ENCODE data around the gene A4GALT.

The A4GALT gene

DNA sequence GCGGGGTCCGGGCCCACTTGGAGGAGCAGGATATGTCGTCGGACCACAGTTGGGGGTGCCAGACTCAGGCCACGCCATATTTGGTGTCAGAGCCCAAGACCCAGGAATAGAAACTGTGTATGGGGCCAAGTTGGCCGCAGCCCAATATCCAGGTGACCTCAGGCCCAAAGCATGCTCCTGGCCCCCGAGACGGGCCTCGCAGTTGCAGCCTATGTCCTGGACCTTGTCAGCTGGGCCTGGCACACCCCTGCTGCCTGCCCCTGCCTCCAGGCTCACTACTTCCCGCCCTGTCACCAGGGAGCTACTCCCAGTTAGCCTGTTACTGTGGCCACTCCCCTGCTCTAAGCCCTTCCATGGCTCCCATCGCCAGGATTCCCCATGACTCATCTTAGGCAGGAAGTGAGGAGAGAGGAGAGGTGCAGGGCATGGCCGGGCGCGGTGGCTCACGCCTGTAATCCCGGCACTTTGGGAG is 23.1 kb downstream of the A4GALT start:
- TF ChIP-seq FOXP2 (optimal IDR thresholded peaks at IDR 0.05; ENCODE audit: borderline replicate concordance, extremely low read depth, extremely low read length, insufficient read depth) (peak; percentile 56), TAF1 (IDR thresholded peaks at IDR 0.05; ENCODE audit: borderline replicate concordance, insufficient read depth, low read length) (no peak), POLR2AphosphoS5 (IDR thresholded peaks at IDR 0.05; ENCODE audit: low read depth, low read length) (no peak)

DNA sequence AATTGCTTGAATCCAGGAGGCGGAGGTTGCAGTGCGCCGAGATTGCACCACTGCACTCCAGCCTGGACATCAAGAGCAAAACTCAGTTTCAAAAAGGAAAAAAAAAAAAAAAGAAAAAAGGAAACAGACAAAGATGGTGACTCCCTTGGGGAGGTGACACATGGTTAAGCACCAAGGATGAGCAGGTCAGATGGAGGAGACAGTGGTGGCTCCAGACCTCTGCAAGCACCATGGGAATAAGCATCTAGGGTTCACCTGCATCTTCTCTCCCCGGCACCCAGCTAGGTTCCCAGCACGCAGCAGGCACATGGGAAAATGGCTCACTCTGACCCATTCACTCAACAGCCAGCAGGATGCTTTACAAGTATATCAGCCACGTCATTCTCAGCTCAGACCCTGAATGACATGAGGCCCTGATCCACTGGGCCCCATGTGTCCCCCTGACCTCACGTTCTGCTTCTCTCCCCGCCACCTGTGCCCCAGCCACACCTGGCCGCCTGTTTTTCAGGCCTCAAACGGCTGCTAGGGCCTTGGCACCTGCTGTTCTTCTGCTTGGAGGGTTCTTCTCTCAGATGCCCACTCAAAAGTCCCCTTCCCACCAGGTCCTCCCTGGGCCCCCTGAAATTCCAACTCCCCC is 24.2 kb downstream of the A4GALT start:
- no peak for TF ChIP-seq POLR2AphosphoS5 (IDR thresholded peaks at IDR 0.05; ENCODE audit: low read depth, low read length)
- no peak for TF ChIP-seq FOXP2 (optimal IDR thresholded peaks at IDR 0.05; ENCODE audit: borderline replicate concordance, extremely low read depth, extremely low read length, insufficient read depth)
- TF ChIP-seq, protein P1, sequence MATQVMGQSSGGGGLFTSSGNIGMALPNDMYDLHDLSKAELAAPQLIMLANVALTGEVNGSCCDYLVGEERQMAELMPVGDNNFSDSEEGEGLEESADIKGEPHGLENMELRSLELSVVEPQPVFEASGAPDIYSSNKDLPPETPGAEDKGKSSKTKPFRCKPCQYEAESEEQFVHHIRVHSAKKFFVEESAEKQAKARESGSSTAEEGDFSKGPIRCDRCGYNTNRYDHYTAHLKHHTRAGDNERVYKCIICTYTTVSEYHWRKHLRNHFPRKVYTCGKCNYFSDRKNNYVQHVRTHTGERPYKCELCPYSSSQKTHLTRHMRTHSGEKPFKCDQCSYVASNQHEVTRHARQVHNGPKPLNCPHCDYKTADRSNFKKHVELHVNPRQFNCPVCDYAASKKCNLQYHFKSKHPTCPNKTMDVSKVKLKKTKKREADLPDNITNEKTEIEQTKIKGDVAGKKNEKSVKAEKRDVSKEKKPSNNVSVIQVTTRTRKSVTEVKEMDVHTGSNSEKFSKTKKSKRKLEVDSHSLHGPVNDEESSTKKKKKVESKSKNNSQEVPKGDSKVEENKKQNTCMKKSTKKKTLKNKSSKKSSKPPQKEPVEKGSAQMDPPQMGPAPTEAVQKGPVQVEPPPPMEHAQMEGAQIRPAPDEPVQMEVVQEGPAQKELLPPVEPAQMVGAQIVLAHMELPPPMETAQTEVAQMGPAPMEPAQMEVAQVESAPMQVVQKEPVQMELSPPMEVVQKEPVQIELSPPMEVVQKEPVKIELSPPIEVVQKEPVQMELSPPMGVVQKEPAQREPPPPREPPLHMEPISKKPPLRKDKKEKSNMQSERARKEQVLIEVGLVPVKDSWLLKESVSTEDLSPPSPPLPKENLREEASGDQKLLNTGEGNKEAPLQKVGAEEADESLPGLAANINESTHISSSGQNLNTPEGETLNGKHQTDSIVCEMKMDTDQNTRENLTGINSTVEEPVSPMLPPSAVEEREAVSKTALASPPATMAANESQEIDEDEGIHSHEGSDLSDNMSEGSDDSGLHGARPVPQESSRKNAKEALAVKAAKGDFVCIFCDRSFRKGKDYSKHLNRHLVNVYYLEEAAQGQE (IDR thresholded peaks at IDR 0.05; ENCODE audit: insufficient read depth in 1 of 2, low read depth in 2 of 2, low read length in 2 of 2): no peak
- no peak for TF ChIP-seq TAF1 (IDR thresholded peaks at IDR 0.05; ENCODE audit: borderline replicate concordance, insufficient read depth, low read length)
- TF ChIP-seq SIN3A (IDR thresholded peaks at IDR 0.05; ENCODE audit: borderline replicate concordance, insufficient read depth, low read length): no peak

DNA sequence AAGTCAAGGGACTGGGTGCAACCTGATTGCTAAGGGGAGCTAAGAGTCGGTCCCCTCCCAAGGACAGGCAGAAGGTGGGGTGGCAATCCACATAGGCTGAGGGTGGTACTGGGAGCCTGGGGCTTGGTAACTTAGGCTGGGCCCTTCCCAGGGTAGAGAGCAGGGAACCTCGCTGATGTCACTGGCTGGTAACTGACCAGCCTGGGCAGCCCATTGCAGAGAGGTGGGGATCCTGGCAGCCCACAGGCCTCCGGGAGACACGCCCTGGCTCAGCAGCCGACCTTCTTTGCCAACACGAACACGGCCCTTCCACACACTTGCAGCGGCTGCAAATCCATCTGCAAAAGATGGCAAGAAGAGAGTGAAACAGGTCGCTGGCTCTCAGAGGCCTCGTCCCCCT is 25.4 kb downstream of the A4GALT start:
- no peak for TF ChIP-seq POLR2AphosphoS5 (IDR thresholded peaks at IDR 0.05; ENCODE audit: low read depth, low read length)
- no peak for TF ChIP-seq TAF1 (IDR thresholded peaks at IDR 0.05; ENCODE audit: borderline replicate concordance, insufficient read depth, low read length)
- no peak for TF ChIP-seq SIN3A (IDR thresholded peaks at IDR 0.05; ENCODE audit: borderline replicate concordance, insufficient read depth, low read length)
- TF ChIP-seq FOXP2 (optimal IDR thresholded peaks at IDR 0.05; ENCODE audit: borderline replicate concordance, extremely low read depth, extremely low read length, insufficient read depth): no peak
- TF ChIP-seq, protein P1 (IDR thresholded peaks at IDR 0.05; ENCODE audit: insufficient read depth in 1 of 2, low read depth in 2 of 2, low read length in 2 of 2): no peak

DNA sequence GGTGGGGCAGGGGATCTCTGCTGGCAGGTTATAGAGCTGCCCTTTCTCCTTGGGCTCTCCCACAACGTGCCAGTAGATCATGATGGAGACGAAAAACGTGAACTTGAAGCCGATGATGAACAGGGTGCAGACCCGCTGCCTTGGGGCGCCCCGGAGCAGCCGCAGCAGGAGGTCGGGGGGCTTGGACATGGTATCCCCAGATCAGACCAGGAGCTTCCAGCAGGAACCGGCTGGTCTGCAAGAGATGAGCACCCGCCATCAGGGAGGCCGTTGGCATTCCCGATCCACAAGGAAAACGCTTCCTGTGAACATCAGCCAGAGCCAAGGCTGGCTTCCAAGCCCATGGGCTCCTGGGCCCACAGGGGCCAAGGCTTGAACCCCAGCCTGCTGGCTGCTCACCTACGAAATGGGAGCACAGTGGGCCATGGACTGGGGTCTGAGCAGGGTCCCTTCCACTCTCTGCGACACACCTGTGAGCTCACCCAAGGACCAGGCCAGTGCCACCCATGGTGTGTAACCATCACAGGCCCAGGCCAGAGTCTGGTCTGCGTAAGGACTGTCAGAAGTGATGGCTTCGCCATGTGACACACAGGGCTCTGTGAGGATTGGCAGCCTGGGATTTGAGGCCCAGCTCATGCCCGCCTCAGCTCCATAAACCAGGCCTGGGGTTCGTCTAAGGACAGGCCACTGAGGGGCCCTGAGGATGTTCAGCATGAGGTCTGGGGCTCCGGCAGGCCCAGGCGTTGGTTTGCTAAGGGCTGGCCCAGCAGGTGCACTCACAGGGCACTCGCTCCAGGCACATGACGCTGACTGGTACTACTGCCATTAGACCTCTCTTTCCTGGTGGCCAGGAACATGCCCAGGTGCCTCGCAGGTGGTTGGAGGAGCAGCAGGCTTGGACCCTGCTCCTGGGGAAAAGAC is 26.6 kb downstream of the A4GALT start:
- TF ChIP-seq FOXP2 (optimal IDR thresholded peaks at IDR 0.05; ENCODE audit: borderline replicate concordance, extremely low read depth, extremely low read length, insufficient read depth): no peak
- no peak for TF ChIP-seq SIN3A (IDR thresholded peaks at IDR 0.05; ENCODE audit: borderline replicate concordance, insufficient read depth, low read length)
- TF ChIP-seq, protein P1 (IDR thresholded peaks at IDR 0.05; ENCODE audit: insufficient read depth in 1 of 2, low read depth in 2 of 2, low read length in 2 of 2): no peak
- no peak for TF ChIP-seq TAF1 (IDR thresholded peaks at IDR 0.05; ENCODE audit: borderline replicate concordance, insufficient read depth, low read length)
- TF ChIP-seq POLR2AphosphoS5 (IDR thresholded peaks at IDR 0.05; ENCODE audit: low read depth, low read length): no peak

DNA sequence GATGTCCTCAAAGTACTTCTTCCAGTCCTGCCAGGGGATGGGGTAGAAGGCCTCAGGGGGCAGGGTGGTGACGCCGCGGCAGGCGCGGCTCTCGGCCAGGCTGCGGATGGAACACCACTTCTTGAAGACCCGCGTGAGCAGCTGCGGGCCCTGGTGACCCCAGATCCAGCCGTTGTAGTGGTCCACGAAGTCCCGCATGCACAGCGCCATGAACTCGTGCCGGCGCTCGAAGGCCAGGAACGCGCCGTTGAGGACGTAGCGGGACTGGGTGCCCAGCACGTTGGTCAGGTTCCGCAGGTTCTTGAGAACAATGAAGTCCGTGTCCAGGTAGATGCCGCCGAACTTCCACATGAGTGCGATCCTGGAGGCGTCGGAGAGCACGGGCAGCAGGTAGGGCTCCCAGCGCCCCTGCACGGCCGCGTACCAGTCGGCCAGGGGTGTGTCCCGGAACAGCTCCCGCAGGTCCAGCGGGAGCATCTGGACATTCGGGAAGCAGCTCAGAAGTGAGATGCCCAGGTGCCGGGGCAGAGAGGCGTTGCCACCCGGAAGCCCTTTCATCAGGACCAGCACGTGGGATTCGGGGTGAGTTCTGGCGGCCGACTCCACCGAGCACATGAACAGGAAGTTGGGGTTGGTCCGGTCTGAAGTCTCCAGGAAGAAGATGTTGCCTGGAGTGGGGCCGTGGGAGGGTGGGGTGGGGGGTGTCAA is 27.5 kb downstream of the A4GALT start:
- TF ChIP-seq, protein P1 (IDR thresholded peaks at IDR 0.05; ENCODE audit: insufficient read depth in 1 of 2, low read depth in 2 of 2, low read length in 2 of 2): no peak
- TF ChIP-seq POLR2AphosphoS5 (IDR thresholded peaks at IDR 0.05; ENCODE audit: low read depth, low read length): no peak
- TF ChIP-seq SIN3A (IDR thresholded peaks at IDR 0.05; ENCODE audit: borderline replicate concordance, insufficient read depth, low read length): no peak
- no peak for TF ChIP-seq FOXP2 (optimal IDR thresholded peaks at IDR 0.05; ENCODE audit: borderline replicate concordance, extremely low read depth, extremely low read length, insufficient read depth)
- TF ChIP-seq TAF1 (IDR thresholded peaks at IDR 0.05; ENCODE audit: borderline replicate concordance, insufficient read depth, low read length): no peak
